HG02943 (cell line): ENCODE measurements around the gene FUT6.
"Not testable (repeated sequence)": the region's sequence is repeated elsewhere in the genome, so short reads cannot be mapped to it uniquely, and the experiment has no call there.

ENCODE experiments used
- ATAC-seq: cut with Tn5 transposase; IDR thresholded peaks from one replicate; pipeline ENCODE4 v1.9.1; 2021; ENCODE audit warnings: mild to moderate bottlenecking, low read depth, moderate library complexity; ENCODE audit not compliant: unreplicated experiment

FUT6 gene

DNA sequence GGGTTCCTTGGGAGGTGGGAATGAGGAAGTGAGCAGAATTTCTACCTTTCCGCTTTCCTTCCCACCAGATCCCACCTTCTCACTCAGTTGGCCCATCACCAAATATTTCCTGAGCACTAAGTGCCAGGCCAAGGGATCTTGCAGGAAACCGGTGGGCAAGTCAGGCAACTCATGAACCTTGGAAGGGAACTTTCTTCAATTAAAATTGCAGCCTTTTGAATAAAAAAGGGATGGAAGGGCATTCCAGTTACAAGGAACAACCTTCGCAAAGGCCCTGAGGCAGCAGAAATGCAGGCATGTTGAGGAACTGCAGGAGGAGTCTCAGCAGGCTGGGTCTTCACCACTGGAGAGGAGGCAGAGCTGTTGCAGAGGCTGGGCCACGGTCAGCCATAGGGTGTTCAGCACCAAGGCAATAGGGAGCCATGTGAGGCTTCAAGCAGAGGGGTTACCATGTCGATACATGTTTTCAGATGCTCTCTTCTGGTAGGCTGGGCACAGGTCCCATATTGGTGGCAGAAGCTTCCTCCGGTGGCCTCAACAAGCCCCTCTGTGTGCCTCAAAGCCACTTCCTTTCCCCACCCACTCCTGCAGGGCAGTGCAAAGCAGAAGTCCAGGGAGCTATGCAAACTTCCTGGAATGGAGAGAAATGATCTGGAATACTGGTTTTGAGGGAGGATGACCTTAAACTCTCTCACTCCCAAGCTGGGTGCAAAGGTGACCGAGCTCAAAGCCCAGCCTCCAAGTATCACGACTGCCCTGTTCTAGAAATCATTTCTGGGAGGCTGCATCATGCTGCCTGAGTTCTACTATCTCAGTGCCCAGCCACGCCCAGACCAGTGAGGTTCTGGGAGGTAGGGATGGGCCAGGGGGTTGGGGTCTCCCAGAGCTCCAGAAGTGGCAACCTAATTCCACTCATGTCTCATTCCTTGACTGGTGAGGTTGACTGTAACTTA is at the start of gene FUT6:
Gene FUT6, minus strand, starts transcription at position 638 of the 953 bp plus-strand sequence. CDS start 7,135 bp downstream, outside the sequence.
- no peak for ATAC-seq

GRCh38 chr19:5884065-5884811 is 44.7 kb upstream of the FUT6 start:
- ATAC-seq: not testable (repeated sequence)

GRCh38 chr19:5883157-5883873 is 43.8 kb upstream of the FUT6 start:
- not testable (repeated sequence) for ATAC-seq

- no peak for ATAC-seq
Observed at GRCh38 chr19:5882421-5882968, 43.0 kb upstream of the FUT6 start.

- ATAC-seq: no peak
Observed at GRCh38 chr19:5881543-5882299, 42.2 kb upstream of the FUT6 start.

DNA sequence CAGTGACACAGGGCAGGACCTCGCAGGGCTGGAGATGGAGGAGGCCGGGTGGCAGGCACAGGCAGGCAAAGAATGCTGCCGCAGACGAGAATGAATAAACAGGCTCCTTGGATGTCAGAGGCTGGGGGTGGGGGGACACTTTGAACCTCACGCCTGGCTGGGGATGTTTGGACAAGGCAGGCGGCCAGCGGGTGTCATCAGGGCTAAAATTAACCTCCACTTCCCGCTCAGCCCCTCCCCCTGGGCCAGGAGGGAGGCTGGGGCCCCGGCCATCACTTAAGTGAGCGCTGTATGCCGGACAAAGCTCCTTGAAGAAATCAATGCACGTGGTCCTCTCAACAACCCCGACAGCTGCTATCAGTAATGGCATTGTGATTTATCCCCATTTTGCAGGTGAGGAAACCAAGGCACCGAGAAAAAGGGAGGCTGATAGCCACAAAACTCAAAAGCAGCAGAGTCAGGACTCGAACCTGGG is 41.1 kb upstream of the FUT6 start:
- ATAC-seq: no peak

GRCh38 chr19:5880196-5880595 is 40.7 kb upstream of the FUT6 start:
- no peak for ATAC-seq

DNA sequence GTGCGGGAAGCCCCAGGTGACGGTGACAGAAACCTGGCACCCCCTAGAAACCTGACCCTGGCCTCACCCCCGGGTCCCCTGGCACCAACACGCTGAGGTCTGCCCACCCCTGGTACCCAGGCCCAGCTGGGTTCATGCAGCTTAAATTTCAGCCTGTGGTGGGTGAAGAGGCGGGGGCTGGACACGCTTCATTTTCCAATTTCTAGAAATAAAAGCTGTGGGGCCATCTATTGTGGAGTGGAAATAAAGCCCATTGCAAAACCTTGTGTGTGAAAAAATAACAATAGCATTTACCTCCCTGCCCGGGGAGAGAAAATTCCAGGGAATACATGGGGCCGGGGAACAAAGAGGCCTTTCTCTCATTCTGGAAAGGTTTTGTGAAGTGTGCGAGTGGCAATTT is 38.4 kb upstream of the FUT6 start:
- ATAC-seq: no peak

GRCh38 chr19:5877427-5877826 is 37.9 kb upstream of the FUT6 start:
- no peak for ATAC-seq

- not testable (repeated sequence) for ATAC-seq
Observed at GRCh38 chr19:5874496-5874895, 35.0 kb upstream of the FUT6 start.

DNA sequence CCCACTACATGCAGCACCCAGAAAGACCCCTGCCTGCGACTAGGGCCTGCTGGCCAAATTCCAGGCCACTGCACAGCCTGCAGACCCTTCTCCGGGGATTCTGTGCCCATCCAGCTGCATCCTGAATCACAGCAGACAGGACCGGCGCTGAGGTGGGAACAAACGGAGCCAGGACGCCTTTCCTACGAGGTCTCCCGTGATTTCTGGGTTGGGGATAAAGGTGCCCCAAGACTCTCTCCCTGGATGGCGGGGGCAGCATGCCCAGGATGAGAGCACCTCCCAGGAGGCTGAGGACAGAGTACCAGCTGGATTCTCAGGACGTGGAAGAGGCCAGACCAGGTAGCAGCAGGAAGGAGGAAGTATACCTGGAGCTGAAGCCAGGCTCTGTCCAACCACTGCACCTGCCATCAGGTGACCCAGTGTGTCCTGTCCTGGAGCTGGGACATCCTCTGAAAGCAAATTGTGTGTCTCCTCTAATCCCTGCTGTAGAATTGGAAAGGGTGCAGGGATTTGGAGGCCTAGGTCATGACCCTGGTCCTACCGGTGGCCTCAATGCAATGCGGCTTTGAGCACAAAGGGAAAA is 34.2 kb upstream of the FUT6 start:
- no peak for ATAC-seq

- ATAC-seq: no peak
Observed at GRCh38 chr19:5870986-5871394, 31.5 kb upstream of the FUT6 start.

GRCh38 chr19:5867201-5868136 is 28.0 kb upstream of the FUT6 start:
- ATAC-seq: no peak

DNA sequence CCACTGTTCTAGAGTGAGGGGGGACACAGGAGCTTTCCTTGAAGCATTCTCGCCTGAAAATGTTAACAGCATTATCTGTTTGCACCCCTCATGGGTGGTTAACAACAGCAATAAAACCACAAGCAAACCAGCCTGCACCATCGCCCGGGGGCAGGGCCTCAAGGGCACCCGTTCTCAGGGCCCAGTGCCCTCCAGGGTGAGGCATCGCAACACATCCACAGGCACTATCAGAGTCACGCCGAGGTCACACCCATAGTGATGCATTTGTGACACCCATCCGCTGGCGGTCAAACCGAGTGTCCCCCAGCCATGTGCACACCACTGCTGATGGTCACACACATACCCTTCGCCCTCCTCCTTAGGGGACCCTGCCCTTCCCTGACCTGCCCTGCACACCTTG is 26.3 kb upstream of the FUT6 start:
- ATAC-seq: no peak

- ATAC-seq: no peak
Observed at GRCh38 chr19:5864725-5865486, 25.4 kb upstream of the FUT6 start.

GRCh38 chr19:5864013-5864720 is 24.7 kb upstream of the FUT6 start:
- no peak for ATAC-seq
